ENCODE results near the gene TMEM175.

The TMEM175 gene

GRCh38 chr4:968221-968620, 36.0 kb downstream of the TMEM175 start:
- in situ Hi-C loops (cut with HindIII; ENCODE audit: low sequenced_read_pairs), result no loop called here

GRCh38 chr4:968621-969394, 36.5 kb downstream of the TMEM175 start:
- in situ Hi-C loops (cut with HindIII; ENCODE audit: low sequenced_read_pairs), result no loop called here

GRCh38 chr4:970046-970745, 37.9 kb downstream of the TMEM175 start:
- in situ Hi-C loops (cut with HindIII; ENCODE audit: low sequenced_read_pairs), result loop anchor here (5.0 to 10.0 kb wide), 8 partner anchors 38 to 375 kb away; partner anchors contain the start of genes GAK, TMEM175 and UVSSA

GRCh38 chr4:970854-971520, 38.7 kb downstream of the TMEM175 start:
- in situ Hi-C loops (cut with HindIII; ENCODE audit: low sequenced_read_pairs), result loop anchor here (5.0 to 10.0 kb wide), 8 partner anchors 39 to 374 kb away; partner anchors contain the start of genes GAK, TMEM175 and UVSSA

- in situ Hi-C loops (cut with HindIII; ENCODE audit: low sequenced_read_pairs), result loop anchor here (5.0 to 10.0 kb wide), 8 partner anchors 40 to 373 kb away; partner anchors contain the start of genes GAK, TMEM175 and UVSSA
These were observed 39.6 kb downstream of the TMEM175 start for GRCh38 chr4:971666-972500.

GRCh38 chr4:972651-973424, 40.6 kb downstream of the TMEM175 start:
- in situ Hi-C loops (cut with HindIII; ENCODE audit: low sequenced_read_pairs), result loop anchor here (5.0 to 10.0 kb wide), 8 partner anchors 41 to 372 kb away; partner anchors contain the start of genes GAK, TMEM175 and UVSSA

- in situ Hi-C loops (cut with HindIII; ENCODE audit: low sequenced_read_pairs), result loop anchor here (5.0 to 10.0 kb wide), 8 partner anchors 41 to 371 kb away; partner anchors contain the start of genes GAK, TMEM175 and UVSSA
These were observed 41.5 kb downstream of the TMEM175 start, which contains the start of gene DGKQ for GRCh38 chr4:973431-974397. Gene DGKQ (minus strand): TSS chr4:973569. CDS start chr4:973482, 87 bp downstream.

- in situ Hi-C loops (cut with HindIII; ENCODE audit: low sequenced_read_pairs), result loop anchor here (5.0 to 10.0 kb wide), 8 partner anchors 42 to 370 kb away; partner anchors contain the start of genes GAK, TMEM175 and UVSSA
These were observed 42.4 kb downstream of the TMEM175 start for GRCh38 chr4:974668-975067.

GRCh38 chr4:976016-976415, 43.8 kb downstream of the TMEM175 start:
- in situ Hi-C loops (cut with HindIII; ENCODE audit: low sequenced_read_pairs), result loop anchor here (10.0 kb wide), 2 partner anchors 319 to 369 kb away; partner anchors contain the start of gene UVSSA

- in situ Hi-C loops (cut with HindIII; ENCODE audit: low sequenced_read_pairs), result loop anchor here (10.0 kb wide), 2 partner anchors 316 to 366 kb away; partner anchors contain the start of gene UVSSA
These were observed 46.9 kb downstream of the TMEM175 start for GRCh38 chr4:978957-979701.

GRCh38 chr4:982291-982690, 50.0 kb downstream of the TMEM175 start:
- in situ Hi-C loops (cut with HindIII; ENCODE audit: low sequenced_read_pairs), result no loop called here

GRCh38 chr4:982814-983213, 50.6 kb downstream of the TMEM175 start:
- in situ Hi-C loops (cut with HindIII; ENCODE audit: low sequenced_read_pairs), result no loop called here

- in situ Hi-C loops (cut with HindIII; ENCODE audit: low sequenced_read_pairs), result no loop called here
These were observed 52.2 kb downstream of the TMEM175 start for GRCh38 chr4:984336-985054.

GRCh38 chr4:985123-985830, 53.0 kb downstream of the TMEM175 start:
- in situ Hi-C loops (cut with HindIII; ENCODE audit: low sequenced_read_pairs), result no loop called here

GRCh38 chr4:986428-986878, 54.2 kb downstream of the TMEM175 start:
- in situ Hi-C loops (cut with HindIII; ENCODE audit: low sequenced_read_pairs), result no loop called here
